Stimulated activated CD8-positive, alpha-beta memory T cell treated with anti-CD3 and anti-CD28 coated beads, Interleukin-4, amount 100 ng/mL, for 24 hours (primary cell): ENCODE data around the gene DMD.
"Not testable (repeated sequence)": the region's sequence is repeated elsewhere in the genome, so short reads cannot be mapped to it uniquely, and the experiment has no call there.

Source experiments
- DNase-seq: peaks from one replicate; pipeline ENCODE4 v3.0.0-alpha.2; 2020; ENCODE audit warnings: low read depth

The DMD gene

GRCh38 chrX:32024072-32024471 lies 1187.3 kb downstream of the DMD start:
- no peak for DNase-seq

- DNase-seq = no peak
These were observed 1195.2 kb downstream of the DMD start for GRCh38 chrX:32016195-32016594.

GRCh38 chrX:32010948-32011347 lies 1200.4 kb downstream of the DMD start:
- DNase-seq = no peak

- DNase-seq = no peak
These were observed 1201.1 kb downstream of the DMD start for GRCh38 chrX:32010212-32010611.

- no peak for DNase-seq
These were observed 1217.7 kb downstream of the DMD start for GRCh38 chrX:31993637-31994036.

GRCh38 chrX:31988975-31989374 lies 1222.4 kb downstream of the DMD start:
- no peak for DNase-seq

- no peak for DNase-seq
These were observed 1229.7 kb downstream of the DMD start for GRCh38 chrX:31981546-31982062.

GRCh38 chrX:31969714-31970113 lies 1241.6 kb downstream of the DMD start:
- DNase-seq = no peak

GRCh38 chrX:31962256-31962655 lies 1249.1 kb downstream of the DMD start:
- no peak for DNase-seq

GRCh38 chrX:31934842-31935370 lies 1276.4 kb downstream of the DMD start:
- no peak for DNase-seq

GRCh38 chrX:31934015-31934414 lies 1277.3 kb downstream of the DMD start:
- DNase-seq = no peak

- DNase-seq = no peak
These were observed 1278.6 kb downstream of the DMD start for GRCh38 chrX:31932769-31933168.

GRCh38 chrX:31932320-31932719 lies 1279.0 kb downstream of the DMD start:
- DNase-seq = not testable (repeated sequence)

- DNase-seq = no peak
These were observed 1280.1 kb downstream of the DMD start for GRCh38 chrX:31931225-31931624.

- no peak for DNase-seq
These were observed 1282.0 kb downstream of the DMD start for GRCh38 chrX:31929366-31929765.

- DNase-seq = no peak
These were observed 1290.1 kb downstream of the DMD start for GRCh38 chrX:31921236-31921635.

GRCh38 chrX:31909850-31910572 lies 1301.3 kb downstream of the DMD start:
- DNase-seq = no peak

GRCh38 chrX:31894152-31894551 lies 1317.2 kb downstream of the DMD start:
- DNase-seq = no peak

GRCh38 chrX:31893525-31893924 lies 1317.8 kb downstream of the DMD start:
- DNase-seq = no peak

GRCh38 chrX:31889088-31889487 lies 1322.3 kb downstream of the DMD start:
- DNase-seq = no peak

GRCh38 chrX:31884535-31884934 lies 1326.8 kb downstream of the DMD start:
- no peak for DNase-seq

GRCh38 chrX:31872007-31872406 lies 1339.3 kb downstream of the DMD start:
- no peak for DNase-seq

GRCh38 chrX:31870267-31870666 lies 1341.1 kb downstream of the DMD start:
- DNase-seq = no peak

GRCh38 chrX:31860686-31861085 lies 1350.7 kb downstream of the DMD start:
- DNase-seq = no peak
